Testis (tissue), 2 donors: Measurements from ENCODE around the gene PMM2.

ENCODE experiments used
- CTCF ChIP-seq, 3 experiments: fragments of 450-650 bp in 2 of 3; fragments of 200-600 bp in 1 of 3; sonication (generic) in 1 of 3; IDR thresholded peaks; one replicate each; pipeline ENCODE4 v1.5.1; 2016 to 2019; ENCODE audit warnings: antibody characterized with exemption in 3 of 3, mild to moderate bottlenecking in 2 of 3, moderate library complexity in 1 of 3
- POLR2A ChIP-seq: fragments of 450-650 bp; IDR thresholded peaks from one replicate; pipeline ENCODE4 v1.6.1; 2017; ENCODE audit warnings: antibody characterized with exemption, mild to moderate bottlenecking, moderate library complexity

- TF ChIP-seq POLR2A (no peak), CTCF (IDR thresholded peaks at IDR 0.05) (no peak)
Measured at GRCh38 chr16:8855972-8856371, 58.3 kb downstream of the PMM2 start.
